ENCODE data around the gene CTSE. TPM values are rescaled to one million over a fixed set of nuclear protein-coding genes. Genes with fewer than 3 reads are reported as not detected.

The CTSE gene
- total and polyA plus RNA-seq, 2 experiments from 2014 or later, result not detected

GRCh38 chr1:206025283-206025820 lies 1.7 kb upstream of the CTSE start:
- Histone ChIP-seq H3K4me2 (no peak overlapping the region), H3K4me3 (no peak overlapping the region), H4K20me1 (replicated peaks; ENCODE audit: insufficient read depth) (no peaks in the 10 kb centered on the region), H3K27me3 (ENCODE audit: insufficient read depth) (no peaks in the 10 kb centered on the region), H3K79me2 (replicated peaks; ENCODE audit: insufficient read depth) (no peaks in the 10 kb centered on the region), H3F3A (replicated peaks; ENCODE audit: low read depth) (no peaks in the 10 kb centered on the region), H3K9me2 (ENCODE audit: insufficient read depth) (peaks cover 14% of the 10 kb centered on the region; the same call in 1 of the 2 replicates), H3K4me1 (ENCODE audit: insufficient read depth) (no peaks in the 10 kb centered on the region), H3K36me3 (ENCODE audit: insufficient read depth) (no peaks in the 10 kb centered on the region), H3K27ac (ENCODE audit: low read depth) (no peak overlapping the region), H2AFZ (no peak overlapping the region)
- Mint-ChIP-seq H3K27ac (no peak overlapping the region), H3K4me3 (no peak overlapping the region), H3K36me3 (ENCODE audit: low read depth) (no peaks in the 10 kb centered on the region), H3K4me1 (no peaks in the 10 kb centered on the region), H3K9me3 (no peaks in the 10 kb centered on the region), H3K27me3 (ENCODE audit: insufficient read depth, low read depth, poor library complexity) (peaks cover 9% of the 10 kb centered on the region)
- TF ChIP-seq EZH2 (IDR thresholded peaks at IDR 0.05; ENCODE audit: low read depth, unreplicated experiment), result no peak
- TF ChIP-seq ETS1 (IDR thresholded peaks at IDR 0.05), result no peak
- TF ChIP-seq EZH2phosphoT487 (IDR thresholded peaks at IDR 0.05; ENCODE audit: unreplicated experiment), result no peak
- no peak for TF ChIP-seq JUNB (IDR thresholded peaks at IDR 0.05; ENCODE audit: unreplicated experiment)
- no peak for TF ChIP-seq CTCF (conservative IDR thresholded peaks at IDR 0.05; ENCODE audit: low read depth in 2 of 2)
- no peak for TF ChIP-seq REST (IDR thresholded peaks at IDR 0.05; ENCODE audit: unreplicated experiment)
- no peak for TF ChIP-seq POLR2AphosphoS5 (IDR thresholded peaks at IDR 0.05; ENCODE audit: low read depth)
- no peak for TF ChIP-seq ZNF462 (CRISPR knock-in tag; IDR thresholded peaks at IDR 0.05)
- TF ChIP-seq ZNF331 (CRISPR knock-in tag; IDR thresholded peaks at IDR 0.05; ENCODE audit: low read depth), result no peak
- no peak for TF ChIP-seq CREB1 (CRISPR knock-in tag; IDR thresholded peaks at IDR 0.05; ENCODE audit: low read depth)
- no peak for TF ChIP-seq STAT1 (IDR thresholded peaks at IDR 0.05; ENCODE audit: unreplicated experiment)
- TF ChIP-seq ZNF114 (CRISPR knock-in tag; IDR thresholded peaks at IDR 0.05), result no peak
- TF ChIP-seq NANOG (IDR thresholded peaks at IDR 0.05; ENCODE audit: borderline replicate concordance), result no peak
- DNase-seq (ENCODE audit: low spot score), result no peak
- ATAC-seq, result no peak
